CD8-positive, alpha-beta memory T cell (primary cell): ENCODE measurements around the gene ARL6IP5. TPM values are rescaled to one million over a fixed set of nuclear protein-coding genes. Genes with fewer than 3 reads are reported as not detected.

Source experiments
- CTCF ChIA-PET: fragments of 350-600 bp; sonication (Branson Sonifier 250); formaldehyde crosslinking; loops from one replicate; lab custom pipeline; 2021; ENCODE audit warnings: antibody characterized with exemption; lab: Charles Lee
- POLR2A ChIA-PET: fragments of 350-600 bp; sonication (Branson Sonifier 250); formaldehyde crosslinking; loops from one replicate; lab custom pipeline; 2021; ENCODE audit warnings: antibody characterized with exemption; lab: Charles Lee
- DNase-seq, 5 donors: peaks; one replicate each; pipeline versions ENCODE4 v3.0.0 to v3.0.0-alpha.2; 2020 to 2022; ENCODE audit warnings: mixed read lengths in 1 of 5
- H3K27ac ChIP-seq: one replicate; pipeline ENCODE4 v1.7.0; 2013; ENCODE audit warnings: low read depth, mild to moderate bottlenecking, low read length, moderate library complexity
- H3K27me3 ChIP-seq: 2 replicates; pipeline ENCODE4 v1.7.0; 2013; ENCODE audit warnings: low read length, mild to moderate bottlenecking; ENCODE audit not compliant: insufficient read depth, poor library complexity, severe bottlenecking
- H3K36me3 ChIP-seq: 2 replicates; pipeline ENCODE4 v1.7.0; 2013; ENCODE audit warnings: mild to moderate bottlenecking, low read length, moderate library complexity; ENCODE audit not compliant: insufficient read depth
- H3K4me1 ChIP-seq: 2 replicates; pipeline ENCODE4 v1.7.0; 2013; ENCODE audit warnings: mild to moderate bottlenecking, low read length, moderate library complexity; ENCODE audit not compliant: insufficient read depth
- H3K4me3 ChIP-seq: 2 replicates; pipeline ENCODE4 v1.7.0; 2013; ENCODE audit warnings: mild to moderate bottlenecking, low read length
- H3K9me3 ChIP-seq: 2 replicates; pipeline ENCODE4 v1.7.0; 2013; ENCODE audit warnings: mild to moderate bottlenecking, low read length
- H3K27ac Mint-ChIP-seq, 8 donors: one replicate each; pipeline ENCODE4 v1.8.0; 2020 to 2021; ENCODE audit warnings: mixed read lengths in 8 of 8, mild to moderate bottlenecking in 6 of 8, inconsistent platforms in 3 of 8, moderate library complexity in 3 of 8
- H3K27me3 Mint-ChIP-seq, 2 donors: one replicate each; pipeline ENCODE4 v1.8.0; 2020 to 2021; ENCODE audit warnings: mixed read lengths in 2 of 2, mild to moderate bottlenecking in 1 of 2, moderate library complexity in 1 of 2
- H3K36me3 Mint-ChIP-seq, 3 donors: one replicate each; pipeline ENCODE4 v1.8.0; 2020 to 2021; ENCODE audit warnings: mixed read lengths in 3 of 3, inconsistent platforms in 1 of 3, mild to moderate bottlenecking in 1 of 3
- H3K4me1 Mint-ChIP-seq, 3 donors: one replicate each; pipeline ENCODE4 v1.8.0; 2020 to 2021; ENCODE audit warnings: mixed read lengths in 3 of 3, inconsistent platforms in 1 of 3, mild to moderate bottlenecking in 1 of 3
- H3K4me3 Mint-ChIP-seq, 7 donors: one replicate each; pipeline ENCODE4 v1.8.0; 2020 to 2021; ENCODE audit warnings: mixed read lengths in 7 of 7, mild to moderate bottlenecking in 6 of 7, moderate library complexity in 4 of 7, inconsistent platforms in 2 of 7
- H3K9me3 Mint-ChIP-seq, 5 donors: one replicate each; pipeline ENCODE4 v1.8.0; 2020 to 2022; ENCODE audit warnings: mixed read lengths in 5 of 5, mild to moderate bottlenecking in 3 of 5, moderate library complexity in 2 of 5, inconsistent platforms in 1 of 5
- polyA plus RNA-seq: library from polyadenylated mRNA; unstranded; fragments of 300-500 nt; fragmentation: Illumina TruSeq; gene quantifications from one replicate; pipeline ENCODE4 v1.2.3, GENCODE V29; 2021
- total RNA-seq, 2 experiments: library from RNA; stranded (reverse); gene quantifications; one replicate each; pipeline ENCODE4 v1.2.3, GENCODE V29; 2021

The ARL6IP5 gene
- total and polyA plus RNA-seq, 3 experiments from 2014 or later = 121 to 425 (median 124) TPM

- no peaks in the 10 kb centered on the region for H3K9me3 Mint-ChIP-seq
- Histone ChIP-seq H3K27ac (no peak overlapping the region), H3K4me1 (peaks cover 77% of the 10 kb centered on the region), H3K4me3 (peak overlapping the region; percentile 54), H3K9me3 (no peaks in the 10 kb centered on the region), H3K36me3 (no peaks in the 10 kb centered on the region), H3K27me3 (no peaks in the 10 kb centered on the region)
- ChIA-PET POLR2A (interaction anchor here (0.5 to 2.0 kb wide), 6 partner anchors 19 to 75 kb away, joined by 3 to 8 read pairs (median 4); partner anchors contain the start of genes EOGT and TMF1), CTCF (interaction anchor here (0.9 to 1.9 kb wide), 3 partner anchors 17 to 70 kb away, joined by 3 to 5 read pairs (median 3); no protein-coding TSS in a partner anchor)
- H3K4me1 Mint-ChIP-seq = peaks cover 75 to 79% (median 79%) of the 10 kb centered on the region in 3 donors
- H3K27ac Mint-ChIP-seq = peak overlapping the region; percentile 37 to 95 (median 79)
- H3K4me3 Mint-ChIP-seq = peak overlapping the region; percentile 78 to 98 (median 94)
- DNase-seq = no peak
- peaks cover 0 to 44% (median 11%) of the 10 kb centered on the region in 3 donors for H3K36me3 Mint-ChIP-seq
- H3K27me3 Mint-ChIP-seq = no peaks in the 10 kb centered on the region
Observed at GRCh38 chr3:69087030-69087791, 2.5 kb downstream of the ARL6IP5 start.

GRCh38 chr3:69088063-69088462, 3.3 kb downstream of the ARL6IP5 start:
- Mint-ChIP-seq H3K4me3 (peak overlapping the region; percentile 78 to 96 (median 87)), H3K27ac (peak overlapping the region; percentile 82 to 95 (median 93)), H3K4me1 (peaks cover 73 to 79% (median 79%) of the 10 kb centered on the region in 3 donors), H3K9me3 (no peaks in the 10 kb centered on the region), H3K36me3 (peaks cover 0 to 48% (median 11%) of the 10 kb centered on the region in 3 donors), H3K27me3 (no peaks in the 10 kb centered on the region)
- Histone ChIP-seq H3K27me3 (no peaks in the 10 kb centered on the region), H3K9me3 (no peaks in the 10 kb centered on the region), H3K4me1 (peaks cover 77% of the 10 kb centered on the region), H3K27ac (no peak overlapping the region), H3K4me3 (peak overlapping the region; percentile 54), H3K36me3 (no peaks in the 10 kb centered on the region)
- POLR2A ChIA-PET = interaction anchor here (0.5 kb wide), 1 partner anchor 18 kb away, joined by 4 read pairs; no protein-coding TSS in a partner anchor
- CTCF ChIA-PET = no interaction called here
- DNase-seq = no peak

DNA sequence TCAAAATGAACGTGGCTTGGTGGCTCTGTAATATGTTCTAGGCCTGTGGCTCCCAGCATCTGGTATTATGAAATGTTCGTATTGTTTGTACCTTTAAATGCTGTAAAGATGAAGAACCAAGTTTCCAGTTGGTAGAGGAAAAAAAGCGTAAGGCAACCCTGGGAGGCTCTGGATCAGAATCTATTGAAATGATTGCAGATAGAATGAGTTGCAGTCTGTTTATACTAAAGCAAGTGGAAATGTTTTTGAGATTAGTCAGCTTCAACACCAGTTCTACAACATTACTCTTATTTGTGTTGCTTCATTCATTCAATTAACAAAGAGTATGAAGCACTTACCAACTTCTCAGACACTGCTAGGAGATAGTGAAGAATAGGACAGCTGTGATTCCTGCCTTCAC, 5.3 kb downstream of the ARL6IP5 start:
- no peaks in the 10 kb centered on the region for H3K9me3 ChIP-seq
- H3K4me1 ChIP-seq = peaks cover 81% of the 10 kb centered on the region
- CTCF ChIA-PET = interaction anchor here (1.0 kb wide), 1 partner anchor 29 kb away, joined by 3 read pairs; no protein-coding TSS in a partner anchor
- DNase-seq = no peak
- H3K27ac Mint-ChIP-seq = peak overlapping the region; percentile 74 to 95 (median 91)
- POLR2A ChIA-PET = no interaction called here
- no peaks in the 10 kb centered on the region for H3K9me3 Mint-ChIP-seq
- H3K4me3 ChIP-seq = peak overlapping the region; percentile 13
- H3K4me3 Mint-ChIP-seq = peak overlapping the region; percentile 66 to 94 (median 78)
- H3K36me3 Mint-ChIP-seq = peaks cover 0 to 57% (median 12%) of the 10 kb centered on the region in 3 donors
- no peaks in the 10 kb centered on the region for H3K36me3 ChIP-seq
- H3K27me3 Mint-ChIP-seq = no peaks in the 10 kb centered on the region
- no peak overlapping the region for H3K27ac ChIP-seq
- no peaks in the 10 kb centered on the region for H3K27me3 ChIP-seq
- H3K4me1 Mint-ChIP-seq = peaks cover 75 to 81% (median 81%) of the 10 kb centered on the region in 3 donors

DNA sequence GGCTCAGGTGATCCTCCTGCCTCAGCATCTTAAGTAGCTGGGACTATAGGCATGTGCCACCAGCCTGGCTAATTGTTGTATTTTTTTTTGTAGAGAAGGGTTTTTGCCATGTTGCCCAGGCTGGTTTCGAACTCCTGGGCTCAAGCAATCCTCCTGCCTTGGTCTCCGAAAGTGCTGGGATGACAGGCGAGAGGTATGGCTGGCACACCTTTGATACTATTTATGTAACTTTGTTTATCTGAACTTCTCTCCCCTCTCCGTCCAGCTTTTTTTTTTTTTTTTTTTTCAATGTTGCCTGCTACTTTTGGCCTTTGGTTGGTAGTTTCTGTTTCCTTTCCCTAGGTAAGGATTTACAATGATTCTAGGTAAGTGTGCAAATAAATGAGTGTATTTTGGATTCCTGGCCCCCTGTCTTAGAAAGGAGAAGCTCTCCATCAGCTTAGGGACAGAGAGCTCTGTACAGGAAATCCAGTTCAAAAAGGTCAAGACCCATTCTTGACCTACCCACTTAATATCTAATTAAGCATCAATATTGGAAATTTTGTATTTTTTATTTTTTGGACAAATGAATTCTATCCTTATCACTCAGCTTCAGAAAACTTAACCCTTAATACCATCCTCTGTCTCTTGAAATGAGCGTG, 6.8 kb downstream of the ARL6IP5 start:
- no peak for DNase-seq
- Histone ChIP-seq H3K27me3 (no peaks in the 10 kb centered on the region), H3K9me3 (no peaks in the 10 kb centered on the region), H3K4me3 (peak overlapping the region; percentile 19), H3K4me1 (peaks cover 94% of the 10 kb centered on the region), H3K27ac (peak overlapping the region; percentile 60), H3K36me3 (no peaks in the 10 kb centered on the region)
- H3K27ac Mint-ChIP-seq = peak overlapping the region; percentile 79 to 99 (median 94)
- H3K9me3 Mint-ChIP-seq = no peaks in the 10 kb centered on the region
- H3K36me3 Mint-ChIP-seq = peaks cover 0 to 53% (median 13%) of the 10 kb centered on the region in 3 donors
- ChIA-PET POLR2A (interaction anchor here (0.5 to 1.4 kb wide), 10 partner anchors 11 to 78 kb away, joined by 3 to 11 read pairs (median 4); partner anchors contain the start of genes EOGT, TMF1 and UBA3), CTCF (interaction anchor here (0.8 to 2.4 kb wide), 7 partner anchors 10 to 78 kb away, joined by 3 to 10 read pairs (median 4); partner anchors contain the start of genes EOGT and TMF1)
- peaks cover 81 to 93% (median 88%) of the 10 kb centered on the region in 3 donors for H3K4me1 Mint-ChIP-seq
- H3K4me3 Mint-ChIP-seq = peak overlapping the region; percentile 58 to 83 (median 78)
- H3K27me3 Mint-ChIP-seq = no peaks in the 10 kb centered on the region

DNA sequence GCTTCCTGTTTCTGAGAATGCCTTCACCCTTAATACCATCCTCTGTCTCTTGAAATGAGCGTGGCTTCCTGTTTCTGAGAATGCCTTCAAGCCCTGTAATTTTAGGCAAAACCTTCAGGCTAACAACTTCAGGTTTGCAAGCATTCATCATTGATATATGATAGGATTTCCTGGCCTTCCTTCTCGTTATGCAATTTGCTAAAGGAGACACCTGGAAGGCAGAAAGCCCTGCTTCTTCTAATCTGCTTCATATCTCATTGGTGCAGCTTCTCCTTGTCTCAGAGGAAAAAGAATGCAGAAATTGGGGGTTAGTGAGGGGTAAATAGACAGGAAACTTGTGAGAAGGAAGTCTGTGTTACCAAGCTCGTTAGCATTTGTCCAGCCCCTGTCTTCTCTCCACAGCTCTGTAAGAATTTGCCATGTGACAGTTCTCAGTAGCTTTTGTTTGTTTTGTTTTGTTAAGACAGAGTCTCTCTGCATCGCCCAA, 7.3 kb downstream of the ARL6IP5 start:
- H3K36me3 Mint-ChIP-seq = peaks cover 0 to 58% (median 13%) of the 10 kb centered on the region in 3 donors
- Histone ChIP-seq H3K36me3 (no peaks in the 10 kb centered on the region), H3K4me3 (peak overlapping the region; percentile 19), H3K9me3 (no peaks in the 10 kb centered on the region), H3K27ac (peak overlapping the region; percentile 60), H3K4me1 (peaks cover 98% of the 10 kb centered on the region), H3K27me3 (no peaks in the 10 kb centered on the region)
- no peaks in the 10 kb centered on the region for H3K9me3 Mint-ChIP-seq
- CTCF ChIA-PET = interaction anchor here (0.8 to 2.4 kb wide), 6 partner anchors 9 to 78 kb away, joined by 3 to 10 read pairs (median 4); partner anchors contain the start of genes EOGT and TMF1
- peak in 2 of 5 donors; percentile 49 to 68 for DNase-seq
- peaks cover 84 to 98% (median 94%) of the 10 kb centered on the region in 3 donors for H3K4me1 Mint-ChIP-seq
- H3K4me3 Mint-ChIP-seq = peak overlapping the region; percentile 58 to 81 (median 76)
- POLR2A ChIA-PET = interaction anchor here (0.6 to 1.4 kb wide), 5 partner anchors 11 to 41 kb away, joined by 3 to 11 read pairs (median 6); partner anchors contain the start of genes TMF1 and UBA3
- no peaks in the 10 kb centered on the region for H3K27me3 Mint-ChIP-seq
- H3K27ac Mint-ChIP-seq = peak overlapping the region; percentile 79 to 99 (median 94)

DNA sequence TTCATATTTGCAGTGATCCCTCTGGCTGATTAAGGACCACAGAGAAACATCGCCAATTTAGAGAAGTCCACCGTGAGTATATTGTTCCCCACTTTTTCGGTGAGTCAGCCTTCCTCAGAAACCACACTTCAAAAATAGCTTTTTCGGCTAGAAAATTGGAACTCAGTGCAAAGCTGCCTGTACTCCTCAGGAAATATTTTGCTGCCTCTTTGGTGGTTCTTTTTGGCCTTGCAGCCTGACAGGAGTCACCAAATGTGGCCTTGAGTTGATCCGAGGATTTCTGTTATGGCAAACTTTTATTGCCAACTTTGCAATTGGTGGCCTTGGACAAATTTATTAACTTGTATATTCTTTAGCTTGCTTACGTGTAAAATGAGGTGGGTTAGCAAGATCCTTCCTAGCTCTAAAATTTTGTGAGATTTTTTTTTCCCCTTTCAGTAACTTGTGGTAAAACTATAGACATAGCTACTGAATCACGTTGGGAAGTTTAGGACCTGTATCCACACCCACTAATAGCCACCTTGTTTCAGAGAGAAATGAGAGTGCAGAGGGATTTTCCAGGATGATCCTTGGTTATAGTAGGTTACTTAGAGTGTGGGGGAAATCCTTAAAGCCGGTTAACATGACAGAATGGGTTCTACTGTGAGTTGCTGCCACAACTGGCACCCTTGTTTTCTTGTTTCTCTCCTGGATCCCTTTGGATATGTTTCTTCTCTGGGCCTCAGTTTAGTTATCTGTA, 9.9 kb downstream of the ARL6IP5 start:
- no peaks in the 10 kb centered on the region for H3K9me3 ChIP-seq
- no peaks in the 10 kb centered on the region for H3K27me3 ChIP-seq
- Mint-ChIP-seq H3K36me3 (peaks cover 5 to 58% (median 14%) of the 10 kb centered on the region in 3 donors), H3K27ac (peak overlapping the region; percentile 79 to 99 (median 94)), H3K27me3 (no peaks in the 10 kb centered on the region), H3K4me1 (peaks cover 81 to 91% (median 89%) of the 10 kb centered on the region in 3 donors), H3K9me3 (no peaks in the 10 kb centered on the region), H3K4me3 (peak overlapping the region; percentile 60 to 81 (median 75))
- no peaks in the 10 kb centered on the region for H3K36me3 ChIP-seq
- DNase-seq = no peak
- ChIA-PET POLR2A (interaction anchor here (0.6 to 1.4 kb wide), 5 partner anchors 10 to 43 kb away, joined by 3 to 10 read pairs (median 5); partner anchors contain the start of genes ARL6IP5 and TMF1), CTCF (interaction anchor here (0.7 to 2.1 kb wide), 5 partner anchors 11 to 35 kb away, joined by 3 to 7 read pairs (median 3); partner anchors contain the start of gene ARL6IP5)
- peak overlapping the region; percentile 28 for H3K4me3 ChIP-seq
- H3K4me1 ChIP-seq = peaks cover 91% of the 10 kb centered on the region
- no peak overlapping the region for H3K27ac ChIP-seq

- no peak overlapping the region for H3K27ac ChIP-seq
- peak overlapping the region; percentile 8 for H3K4me3 ChIP-seq
- no peak for DNase-seq
Observed at GRCh38 chr3:69095636-69096035, 10.9 kb downstream of the ARL6IP5 start.

More at GRCh38 chr3:69095636-69096035, 10.9 kb downstream of the ARL6IP5 start:
- Histone ChIP-seq H3K4me1 (peaks cover 82% of the 10 kb centered on the region), H3K9me3 (no peaks in the 10 kb centered on the region), H3K36me3 (no peaks in the 10 kb centered on the region), H3K27me3 (no peaks in the 10 kb centered on the region)
- Mint-ChIP-seq H3K9me3 (no peaks in the 10 kb centered on the region), H3K27ac (peak overlapping the region; percentile 81 to 98 (median 94)), H3K4me1 (peaks cover 75 to 91% (median 89%) of the 10 kb centered on the region in 3 donors), H3K36me3 (peaks cover 5 to 53% (median 12%) of the 10 kb centered on the region in 3 donors), H3K4me3 (peak overlapping the region; percentile 71 to 81 (median 77)), H3K27me3 (no peaks in the 10 kb centered on the region)
- ChIA-PET POLR2A (interaction anchor here (0.7 to 1.3 kb wide), 2 partner anchors 43 to 1434 kb away, joined by 5 to 10 read pairs; partner anchors contain the start of gene TMF1), CTCF (no interaction called here)
